ENCODE results near the gene VWCE. TPM values are rescaled to one million over a fixed set of nuclear protein-coding genes. Genes with fewer than 3 reads are reported as not detected.

VWCE gene
- total and polyA plus RNA-seq, 9 of the 15 experiments (the other 6 are each of a cell fraction or from before 2014, with no cell fraction given): 0.06 to 1.6 (median 0.63) TPM; not detected in 1

- 0 out of 2 replicates have a peak, but pooled peaks have one; percentile 18 for TF ChIP-seq ZBTB12 (CRISPR knock-in tag; IDR thresholded peaks at IDR 0.05)
- peak in 1 of 2 experiments; percentile 16 for TF ChIP-seq AFF1 (IDR thresholded peaks at IDR 0.05; ENCODE audit: low read depth in 1 of 2, partially characterized antibody in 2 of 2)
- TF ChIP-seq CREB3L1 (IDR thresholded peaks at IDR 0.05; ENCODE audit: borderline replicate concordance, low read depth): 0 out of 2 replicates have a peak, but pooled peaks have one; percentile 20
- peak; percentile 93 for TF ChIP-seq CXXC5 (CRISPR knock-in tag; IDR thresholded peaks at IDR 0.05)
- peak; percentile 17 for TF ChIP-seq TFE3 (CRISPR knock-in tag; IDR thresholded peaks at IDR 0.05)
- TF ChIP-seq CTCF (IDR thresholded peaks at IDR 0.05 in 2 of 3, conservative IDR thresholded peaks at IDR 0.05 in 1 of 3; ENCODE audit: insufficient read depth in 2 of 3, low read depth in 1 of 3, low read length in 3 of 3): no peak
- TF ChIP-seq FOXK1 (CRISPR knock-in tag; IDR thresholded peaks at IDR 0.05; ENCODE audit: borderline replicate concordance): no peak
- TF ChIP-seq RBBP5 (IDR thresholded peaks at IDR 0.05; ENCODE audit: borderline replicate concordance, insufficient read depth, low read length, poor library complexity, severe bottlenecking): peak; percentile 60
- peak; percentile 86 for TF ChIP-seq RUNX1 (IDR thresholded peaks at IDR 0.05; ENCODE audit: low read depth)
- no peak for TF ChIP-seq HDAC8 (tag; IDR thresholded peaks at IDR 0.05)
- no peak for TF ChIP-seq ZNF121 (CRISPR knock-in tag; conservative IDR thresholded peaks at IDR 0.05)
- TF ChIP-seq E2F3 (CRISPR knock-in tag; IDR thresholded peaks at IDR 0.05): 0 out of 2 replicates have a peak, but pooled peaks have one; percentile 22
- TF ChIP-seq MAFF (IDR thresholded peaks at IDR 0.05; ENCODE audit: low read length): peak; percentile 33; the same call in 1 of the 2 replicates
- TF ChIP-seq ZNF431 (CRISPR knock-in tag; IDR thresholded peaks at IDR 0.05): 0 out of 2 replicates have a peak, but pooled peaks have one; percentile 30
- peak; percentile 76 for TF ChIP-seq ZKSCAN1 (IDR thresholded peaks at IDR 0.05; ENCODE audit: low read depth, low read length)
- peak; percentile 20 for TF ChIP-seq PHF20 (IDR thresholded peaks at IDR 0.05; ENCODE audit: partially characterized antibody)
- TF ChIP-seq CREM (IDR thresholded peaks at IDR 0.05; ENCODE audit: low read depth): peak; percentile 86
Measured at GRCh38 chr11:61287338-61287977, 7.7 kb downstream of the VWCE start (continued).
